ENCODE measurements around the gene TSPOAP1. TPM values are rescaled to one million over a fixed set of nuclear protein-coding genes. Genes with fewer than 3 reads are reported as not detected.

Gene TSPOAP1
- total RNA-seq, 4 donors from 2014 or later = 0.59 to 43.7 (median 32.4) TPM

- no peak for TF ChIP-seq POLR2A (IDR thresholded peaks at IDR 0.05)
- no peak for TF ChIP-seq CTCF (IDR thresholded peaks at IDR 0.05)
- no peak overlapping the region for H3K4me3 ChIP-seq
- no peaks in the 10 kb centered on the region for H3K27me3 ChIP-seq
- H3K27ac ChIP-seq = no peak overlapping the region
- no peaks in the 10 kb centered on the region for H3K4me1 ChIP-seq
- H3K36me3 ChIP-seq = no peaks in the 10 kb centered on the region
- no peak for DNase-seq
- intact Hi-C loops (cut with DNase I; ENCODE audit: low total_unique reads) = no loop called here
- no peaks in the 10 kb centered on the region for H3K9me3 ChIP-seq
Measured at GRCh38 chr17:58265271-58265670, 63.3 kb downstream of the TSPOAP1 start.

GRCh38 chr17:58264407-58265103, 64.0 kb downstream of the TSPOAP1 start:
- H3K27me3 ChIP-seq = no peaks in the 10 kb centered on the region
- intact Hi-C loops (cut with DNase I; ENCODE audit: low total_unique reads) = no loop called here
- H3K4me3 ChIP-seq = no peak overlapping the region
- no peak overlapping the region for H3K27ac ChIP-seq
- H3K4me1 ChIP-seq = no peaks in the 10 kb centered on the region
- no peak for DNase-seq
- no peaks in the 10 kb centered on the region for H3K36me3 ChIP-seq
- TF ChIP-seq CTCF (IDR thresholded peaks at IDR 0.05) (no peak), POLR2A (IDR thresholded peaks at IDR 0.05) (no peak)
- no peaks in the 10 kb centered on the region for H3K9me3 ChIP-seq

GRCh38 chr17:58263773-58264172, 64.8 kb downstream of the TSPOAP1 start:
- Histone ChIP-seq H3K27ac (no peak overlapping the region), H3K4me1 (no peaks in the 10 kb centered on the region), H3K27me3 (no peaks in the 10 kb centered on the region), H3K36me3 (no peaks in the 10 kb centered on the region), H3K4me3 (no peak overlapping the region), H3K9me3 (no peaks in the 10 kb centered on the region)
- intact Hi-C loops (cut with DNase I; ENCODE audit: low total_unique reads) = no loop called here
- no peak for TF ChIP-seq CTCF (IDR thresholded peaks at IDR 0.05)
- no peak for TF ChIP-seq POLR2A (IDR thresholded peaks at IDR 0.05)
- no peak for DNase-seq

GRCh38 chr17:58262149-58262548, 66.4 kb downstream of the TSPOAP1 start:
- DNase-seq = no peak
- Histone ChIP-seq H3K27me3 (no peaks in the 10 kb centered on the region), H3K4me3 (no peak overlapping the region), H3K27ac (no peak overlapping the region), H3K9me3 (no peaks in the 10 kb centered on the region), H3K4me1 (no peaks in the 10 kb centered on the region), H3K36me3 (no peaks in the 10 kb centered on the region)
- TF ChIP-seq POLR2A (IDR thresholded peaks at IDR 0.05) (no peak), CTCF (IDR thresholded peaks at IDR 0.05) (no peak)
- intact Hi-C loops (cut with DNase I; ENCODE audit: low total_unique reads) = no loop called here

GRCh38 chr17:58254803-58255202, 73.8 kb downstream of the TSPOAP1 start:
- TF ChIP-seq CTCF (IDR thresholded peaks at IDR 0.05) (no peak), POLR2A (IDR thresholded peaks at IDR 0.05) (no peak)

More at GRCh38 chr17:58254803-58255202, 73.8 kb downstream of the TSPOAP1 start:
- intact Hi-C loops (cut with DNase I; ENCODE audit: low total_unique reads) = no loop called here
- Histone ChIP-seq H3K9me3 (no peaks in the 10 kb centered on the region), H3K4me3 (no peak overlapping the region), H3K27ac (no peak overlapping the region), H3K36me3 (no peaks in the 10 kb centered on the region), H3K4me1 (no peaks in the 10 kb centered on the region), H3K27me3 (no peaks in the 10 kb centered on the region)
- no peak for DNase-seq

Data from uterus (tissue), 4 donors.